ENCODE results near the gene MMAB.

- TF ChIP-seq CTCF (IDR thresholded peaks at IDR 0.05 in 4 of 5, conservative IDR thresholded peaks at IDR 0.05 in 1 of 5), result no peak
- no peak for TF ChIP-seq POLR2A (IDR thresholded peaks at IDR 0.05)
These were observed 36.0 kb upstream of the MMAB start for GRCh38 chr12:109609342-109609741.
